ENCODE measurements around the gene NUBPL. TPM values are rescaled to one million over a fixed set of nuclear protein-coding genes. Genes with fewer than 3 reads are reported as not detected.
"Not testable (repeated sequence)": the region's sequence is repeated elsewhere in the genome, so short reads cannot be mapped to it uniquely, and the experiment has no call there.

Gene NUBPL
- total RNA-seq, 3 donors from 2014 or later, result 10.8 to 15.1 (median 12.0) TPM

GRCh38 chr14:31702130-31702529 lies 140.9 kb downstream of the NUBPL start:
- intact Hi-C loops (cut with DNase I, micrococcal nuclease), result no loop called here
- H3K4me3 ChIP-seq, result no peak overlapping the region
- ATAC-seq (no peak), DNase-seq (no peak)
- no peak for TF ChIP-seq CTCF (IDR thresholded peaks at IDR 0.05)
- H3K9me3 ChIP-seq, result no peaks in the 10 kb centered on the region
- H3K36me3 ChIP-seq (ENCODE audit: low read depth), result no peaks in the 10 kb centered on the region
- H3K4me1 ChIP-seq (ENCODE audit: low read depth), result no peaks in the 10 kb centered on the region

GRCh38 chr14:31703056-31703455 lies 141.9 kb downstream of the NUBPL start:
- intact Hi-C loops (cut with DNase I, micrococcal nuclease), result no loop called here
- no peak for DNase-seq
- H3K4me1 ChIP-seq (ENCODE audit: low read depth), result no peaks in the 10 kb centered on the region
- no peak overlapping the region for H3K4me3 ChIP-seq
- no peaks in the 10 kb centered on the region for H3K9me3 ChIP-seq
- ATAC-seq, result no peak
- no peak for TF ChIP-seq CTCF (IDR thresholded peaks at IDR 0.05)
- H3K36me3 ChIP-seq (ENCODE audit: low read depth), result no peaks in the 10 kb centered on the region

GRCh38 chr14:31705731-31706130 lies 144.5 kb downstream of the NUBPL start:
- intact Hi-C loops (cut with DNase I, micrococcal nuclease), result no loop called here
- Histone ChIP-seq H3K36me3 (ENCODE audit: low read depth) (no peaks in the 10 kb centered on the region), H3K4me3 (no peak overlapping the region), H3K4me1 (ENCODE audit: low read depth) (no peaks in the 10 kb centered on the region), H3K9me3 (no peaks in the 10 kb centered on the region)
- ATAC-seq, result no peak
- no peak for TF ChIP-seq CTCF (IDR thresholded peaks at IDR 0.05)
- DNase-seq, result no peak

- H3K4me1 ChIP-seq (ENCODE audit: low read depth); H3K9me3 ChIP-seq; DNase-seq; H3K4me3 ChIP-seq; H3K36me3 ChIP-seq (ENCODE audit: low read depth); intact Hi-C loops (cut with DNase I, micrococcal nuclease); ATAC-seq: not testable (repeated sequence)
These were observed 147.5 kb downstream of the NUBPL start for GRCh38 chr14:31708661-31709060.

GRCh38 chr14:31712244-31713127 lies 151.3 kb downstream of the NUBPL start:
- Histone ChIP-seq H3K4me1 (ENCODE audit: low read depth) (no peaks in the 10 kb centered on the region), H3K36me3 (ENCODE audit: low read depth) (no peaks in the 10 kb centered on the region), H3K9me3 (no peaks in the 10 kb centered on the region), H3K4me3 (no peak overlapping the region)
- TF ChIP-seq CTCF (IDR thresholded peaks at IDR 0.05), result no peak
- ATAC-seq (no peak), DNase-seq (peak in 1 of 3 donors; percentile 36)
- intact Hi-C loops (cut with DNase I, micrococcal nuclease), result no loop called here

- Histone ChIP-seq H3K4me1 (ENCODE audit: low read depth) (no peaks in the 10 kb centered on the region), H3K9me3 (no peaks in the 10 kb centered on the region), H3K36me3 (ENCODE audit: low read depth) (no peaks in the 10 kb centered on the region), H3K4me3 (no peak overlapping the region)
- TF ChIP-seq CTCF (IDR thresholded peaks at IDR 0.05), result no peak
- intact Hi-C loops (cut with DNase I, micrococcal nuclease), result no loop called here
- ATAC-seq, result peak; percentile 58
- no peak for DNase-seq
These were observed 155.0 kb downstream of the NUBPL start for GRCh38 chr14:31716208-31716607.

Measured in mucosa of descending colon (tissue), 3 donors.